BJ (cell line): Measurements from ENCODE around the gene SYTL5. TPM values are rescaled to one million over a fixed set of nuclear protein-coding genes. Genes with fewer than 3 reads are reported as not detected.

Experiments
- CTCF ChIA-PET: fragments of 350-600 bp; formaldehyde crosslinking; extraction: SDS; loops from one replicate; lab custom pipeline; 2021; ENCODE audit warnings: antibody characterized with exemption, inconsistent platforms; lab: Yijun Ruan, JAX
- POLR2A ChIA-PET: fragments of 300-600 bp; sonication (Branson Sonifier 250); formaldehyde crosslinking; extraction: SDS; loops from one replicate; lab custom pipeline; 2021; ENCODE audit warnings: antibody characterized with exemption; lab: Charles Lee
- DNase-seq: peaks from one replicate; pipeline ENCODE4 v3.0.0-alpha.2; 2011; ENCODE audit warnings: low read depth
- H3K27me3 ChIP-seq: 2 replicates; pipeline ENCODE4 v1.6.0; 2011; ENCODE audit warnings: low read length; ENCODE audit not compliant: control insufficient read depth, insufficient read depth
- H3K36me3 ChIP-seq: 2 replicates; pipeline ENCODE4 v1.5.1; 2011; ENCODE audit warnings: low read length; ENCODE audit not compliant: control insufficient read depth, insufficient read depth
- H3K4me3 ChIP-seq: 2 replicates; pipeline ENCODE4 v1.5.1; 2011; ENCODE audit warnings: low read depth, mild to moderate bottlenecking, control low read depth, low read length
- polyA plus RNA-seq: library from polyadenylated mRNA; depleted of rRNA; stranded (reverse); fragments of >200 nt; gene quantifications from 2 replicates; pipeline ENCODE4 v1.2.3, GENCODE V29; 2011
- TF ChIP-seq, protein P1 (sequence below): IDR thresholded peaks from 2 replicates; pipeline ENCODE4 v1.5.1; 2011; ENCODE audit warnings: low read depth, mild to moderate bottlenecking, control low read depth, inconsistent platforms, low read length, moderate library complexity; ENCODE audit not compliant: insufficient read depth

SYTL5 gene
- polyA plus RNA-seq, 1 experiment = 0.48 TPM

- TF ChIP-seq, protein P1, sequence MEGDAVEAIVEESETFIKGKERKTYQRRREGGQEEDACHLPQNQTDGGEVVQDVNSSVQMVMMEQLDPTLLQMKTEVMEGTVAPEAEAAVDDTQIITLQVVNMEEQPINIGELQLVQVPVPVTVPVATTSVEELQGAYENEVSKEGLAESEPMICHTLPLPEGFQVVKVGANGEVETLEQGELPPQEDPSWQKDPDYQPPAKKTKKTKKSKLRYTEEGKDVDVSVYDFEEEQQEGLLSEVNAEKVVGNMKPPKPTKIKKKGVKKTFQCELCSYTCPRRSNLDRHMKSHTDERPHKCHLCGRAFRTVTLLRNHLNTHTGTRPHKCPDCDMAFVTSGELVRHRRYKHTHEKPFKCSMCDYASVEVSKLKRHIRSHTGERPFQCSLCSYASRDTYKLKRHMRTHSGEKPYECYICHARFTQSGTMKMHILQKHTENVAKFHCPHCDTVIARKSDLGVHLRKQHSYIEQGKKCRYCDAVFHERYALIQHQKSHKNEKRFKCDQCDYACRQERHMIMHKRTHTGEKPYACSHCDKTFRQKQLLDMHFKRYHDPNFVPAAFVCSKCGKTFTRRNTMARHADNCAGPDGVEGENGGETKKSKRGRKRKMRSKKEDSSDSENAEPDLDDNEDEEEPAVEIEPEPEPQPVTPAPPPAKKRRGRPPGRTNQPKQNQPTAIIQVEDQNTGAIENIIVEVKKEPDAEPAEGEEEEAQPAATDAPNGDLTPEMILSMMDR = no peak
- ChIA-PET POLR2A (no interaction called here), CTCF (interaction anchor here (0.7 kb wide), 1 partner anchor 220 kb away, joined by 3 read pairs; no protein-coding TSS in a partner anchor)
- no peaks in the 10 kb centered on the region for H3K27me3 ChIP-seq
- no peak for DNase-seq
- no peak overlapping the region for H3K4me3 ChIP-seq
- H3K36me3 ChIP-seq = no peaks in the 10 kb centered on the region
Measured at GRCh38 chrX:38106991-38107655, 100.8 kb downstream of the SYTL5 start.

- Histone ChIP-seq H3K4me3 (no peak overlapping the region), H3K36me3 (no peaks in the 10 kb centered on the region), H3K27me3 (no peaks in the 10 kb centered on the region)
- no peak for DNase-seq
- TF ChIP-seq, protein P1 = no peak
- CTCF ChIA-PET = no interaction called here
- POLR2A ChIA-PET = no interaction called here
Measured at GRCh38 chrX:38108364-38108763, 102.0 kb downstream of the SYTL5 start.

DNA sequence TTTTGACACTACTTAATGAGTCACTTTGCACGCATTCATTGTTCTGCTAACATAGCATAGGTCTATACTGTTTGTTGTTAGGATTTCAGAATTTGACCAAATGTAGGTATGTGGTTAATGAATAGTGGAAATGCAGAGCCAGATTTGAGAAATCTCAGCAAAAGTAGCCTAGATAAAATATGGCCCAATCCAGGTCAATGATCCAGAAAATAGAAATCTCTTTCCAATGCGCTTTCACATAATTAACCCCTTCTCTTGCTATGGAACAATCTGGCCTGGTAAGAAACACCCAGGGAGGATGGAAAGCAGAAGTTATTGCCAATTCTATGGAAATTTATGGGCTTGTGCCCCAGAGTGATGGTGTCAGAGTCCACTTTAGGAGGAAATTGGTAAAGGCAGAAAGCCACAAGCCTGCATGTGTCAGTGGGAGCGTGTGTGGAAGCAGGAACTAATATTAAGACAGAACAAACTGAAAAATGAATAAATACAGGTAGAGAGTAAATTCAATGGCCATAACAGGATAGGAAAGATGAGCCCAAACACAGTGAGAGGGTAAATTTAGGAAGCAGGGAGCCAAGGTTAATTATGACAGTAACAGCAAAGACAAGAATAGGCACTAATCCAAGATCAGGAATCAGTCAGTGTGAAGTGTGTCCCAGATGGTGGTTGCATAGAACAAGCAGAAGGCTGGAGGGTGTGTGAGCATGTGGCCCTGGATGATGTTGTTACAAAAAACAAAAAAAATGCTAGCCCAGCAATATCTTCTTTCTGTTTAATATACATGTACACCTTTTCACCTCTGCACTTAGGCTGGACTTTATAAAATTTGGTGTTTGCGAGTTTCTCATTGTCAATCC lies 102.9 kb downstream of the SYTL5 start:
- Histone ChIP-seq H3K4me3 (no peak overlapping the region), H3K27me3 (no peaks in the 10 kb centered on the region), H3K36me3 (no peaks in the 10 kb centered on the region)
- ChIA-PET POLR2A (interaction anchor here (0.6 kb wide), 1 partner anchor 173 kb away, joined by 3 read pairs; no protein-coding TSS in a partner anchor), CTCF (no interaction called here)
- TF ChIP-seq, protein P1 = no peak
- no peak for DNase-seq

GRCh38 chrX:38110231-38110630 lies 103.9 kb downstream of the SYTL5 start:
- TF ChIP-seq, protein P1 = no peak
- ChIA-PET CTCF (no interaction called here), POLR2A (no interaction called here)
- no peak for DNase-seq
- Histone ChIP-seq H3K27me3 (no peaks in the 10 kb centered on the region), H3K4me3 (no peak overlapping the region), H3K36me3 (no peaks in the 10 kb centered on the region)

- DNase-seq = no peak
- no peak overlapping the region for H3K4me3 ChIP-seq
- no peaks in the 10 kb centered on the region for H3K27me3 ChIP-seq
- CTCF ChIA-PET = no interaction called here
- TF ChIP-seq, protein P1 = no peak
- POLR2A ChIA-PET = no interaction called here
- no peaks in the 10 kb centered on the region for H3K36me3 ChIP-seq
Measured at GRCh38 chrX:38111196-38111595, 104.8 kb downstream of the SYTL5 start.
